WERI-Rb-1 (cell line): Measurements from ENCODE around the gene TXNRD2.
"Not testable (repeated sequence)": the region's sequence is repeated elsewhere in the genome, so short reads cannot be mapped to it uniquely, and the experiment has no call there.

Experiments
- DNase-seq: peaks from one replicate; pipeline ENCODE4 v3.0.0-alpha.2; 2020
- H3K27ac ChIP-seq: fragments of 250-450 bp; sonication (Bioruptor Pico); 2 replicates; pipeline ENCODE4 v1.5.1; 2020; ENCODE audit warnings: mild to moderate bottlenecking, moderate library complexity
- H3K27me3 ChIP-seq: fragments of 250-450 bp; sonication (Bioruptor Pico); 2 replicates; pipeline ENCODE4 v1.5.1; 2021; ENCODE audit warnings: mild to moderate bottlenecking, low read depth, moderate library complexity; ENCODE audit not compliant: insufficient read depth, severe bottlenecking
- H3K36me3 ChIP-seq: fragments of 250-450 bp; sonication (Bioruptor Pico); 2 replicates; pipeline ENCODE4 v1.5.1; 2020; ENCODE audit warnings: mild to moderate bottlenecking, moderate library complexity
- H3K4me3 ChIP-seq: 2 replicates; pipeline ENCODE4 v1.5.1; 2011; ENCODE audit warnings: low read depth, mild to moderate bottlenecking, control low read depth, low read length
- H3K9me3 ChIP-seq: fragments of 250-450 bp; sonication (Bioruptor Pico); 2 replicates; pipeline ENCODE4 v1.5.1; 2021; ENCODE audit warnings: mild to moderate bottlenecking, moderate library complexity; ENCODE audit not compliant: severe bottlenecking
- CTCF ChIP-seq: IDR thresholded peaks from 2 replicates; pipeline ENCODE4 v1.5.1; 2011; ENCODE audit warnings: low read depth, mild to moderate bottlenecking, control low read depth, inconsistent platforms, low read length

Gene TXNRD2

GRCh38 chr22:19929586-19930550, 11.8 kb downstream of the TXNRD2 start:
- no peak overlapping the region for H3K4me3 ChIP-seq
- no peaks in the 10 kb centered on the region for H3K36me3 ChIP-seq
- DNase-seq, result no peak
- no peaks in the 10 kb centered on the region for H3K27me3 ChIP-seq
- no peak for TF ChIP-seq CTCF
- no peak overlapping the region for H3K27ac ChIP-seq
- H3K9me3 ChIP-seq, result no peaks in the 10 kb centered on the region

- Histone ChIP-seq H3K4me3 (no peak overlapping the region), H3K27me3 (no peaks in the 10 kb centered on the region), H3K27ac (no peak overlapping the region), H3K9me3 (no peaks in the 10 kb centered on the region), H3K36me3 (no peaks in the 10 kb centered on the region)
- DNase-seq, result no peak
- TF ChIP-seq CTCF, result no peak
Measured at GRCh38 chr22:19928207-19928606, 13.4 kb downstream of the TXNRD2 start.

GRCh38 chr22:19927696-19928095, 13.9 kb downstream of the TXNRD2 start:
- no peak overlapping the region for H3K4me3 ChIP-seq
- no peak overlapping the region for H3K27ac ChIP-seq
- H3K27me3 ChIP-seq, result no peaks in the 10 kb centered on the region
- no peaks in the 10 kb centered on the region for H3K9me3 ChIP-seq
- DNase-seq, result no peak
- H3K36me3 ChIP-seq, result no peaks in the 10 kb centered on the region
- TF ChIP-seq CTCF, result no peak

GRCh38 chr22:19926028-19926427, 15.6 kb downstream of the TXNRD2 start:
- H3K27ac ChIP-seq, H3K4me3 ChIP-seq, H3K9me3 ChIP-seq, H3K36me3 ChIP-seq, H3K27me3 ChIP-seq, DNase-seq: not testable (repeated sequence)

GRCh38 chr22:19923914-19924513, 17.6 kb downstream of the TXNRD2 start:
- DNase-seq, result no peak
- no peaks in the 10 kb centered on the region for H3K27me3 ChIP-seq
- H3K36me3 ChIP-seq, result no peaks in the 10 kb centered on the region
- H3K4me3 ChIP-seq, result no peak overlapping the region
- H3K27ac ChIP-seq, result no peak overlapping the region
- H3K9me3 ChIP-seq, result no peaks in the 10 kb centered on the region
- TF ChIP-seq CTCF, result no peak

GRCh38 chr22:19921544-19922081, 20.0 kb downstream of the TXNRD2 start:
- no peaks in the 10 kb centered on the region for H3K9me3 ChIP-seq
- no peak for DNase-seq

More at GRCh38 chr22:19921544-19922081, 20.0 kb downstream of the TXNRD2 start:
- no peak for TF ChIP-seq CTCF
- H3K4me3 ChIP-seq, result no peak overlapping the region
- H3K27me3 ChIP-seq, result no peaks in the 10 kb centered on the region
- H3K27ac ChIP-seq, result no peak overlapping the region
- no peaks in the 10 kb centered on the region; the same call in 1 of the 2 replicates for H3K36me3 ChIP-seq
